Measurements from ENCODE around the gene GSTM5. TPM values are rescaled to one million over a fixed set of nuclear protein-coding genes. Genes with fewer than 3 reads are reported as not detected.

Gene GSTM5
- total RNA-seq, 1 donor from 2014 or later = 0.17 TPM

DNA sequence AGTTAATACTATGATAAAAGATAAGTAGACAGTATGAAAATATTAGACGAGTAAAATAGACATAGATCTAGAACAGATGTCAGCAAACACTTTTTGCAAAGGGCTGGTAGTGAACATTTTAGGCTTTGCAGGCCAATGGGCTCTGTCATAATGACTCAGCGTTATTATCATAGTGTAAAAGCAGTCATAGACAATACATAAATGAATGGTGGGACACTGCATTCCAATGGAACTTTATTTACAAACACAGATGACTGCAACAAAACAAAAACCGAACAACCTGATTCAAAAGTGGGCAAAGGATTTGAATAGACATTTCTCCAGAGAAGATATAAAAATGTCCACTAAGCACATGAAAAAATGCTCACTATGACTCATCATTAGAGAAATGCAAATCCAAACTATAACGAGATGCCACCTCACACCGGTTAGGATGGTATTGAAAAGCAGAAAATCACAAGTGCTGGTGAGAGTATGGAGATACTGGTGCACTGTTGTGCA, 7.3 kb downstream of the GSTM5 start:
- Mint-ChIP-seq H3K4me3 (no peak overlapping the region), H3K4me1 (ENCODE audit: unreplicated experiment) (peaks cover 4% of the 10 kb centered on the region), H3K27me3 (no peaks in the 10 kb centered on the region), H3K9me3 (no peaks in the 10 kb centered on the region), H3K27ac (no peak overlapping the region), H3K36me3 (no peaks in the 10 kb centered on the region)
- DNase-seq (ENCODE audit: extremely low spot score, unreplicated experiment) = no peak
- TF ChIP-seq, protein P1, sequence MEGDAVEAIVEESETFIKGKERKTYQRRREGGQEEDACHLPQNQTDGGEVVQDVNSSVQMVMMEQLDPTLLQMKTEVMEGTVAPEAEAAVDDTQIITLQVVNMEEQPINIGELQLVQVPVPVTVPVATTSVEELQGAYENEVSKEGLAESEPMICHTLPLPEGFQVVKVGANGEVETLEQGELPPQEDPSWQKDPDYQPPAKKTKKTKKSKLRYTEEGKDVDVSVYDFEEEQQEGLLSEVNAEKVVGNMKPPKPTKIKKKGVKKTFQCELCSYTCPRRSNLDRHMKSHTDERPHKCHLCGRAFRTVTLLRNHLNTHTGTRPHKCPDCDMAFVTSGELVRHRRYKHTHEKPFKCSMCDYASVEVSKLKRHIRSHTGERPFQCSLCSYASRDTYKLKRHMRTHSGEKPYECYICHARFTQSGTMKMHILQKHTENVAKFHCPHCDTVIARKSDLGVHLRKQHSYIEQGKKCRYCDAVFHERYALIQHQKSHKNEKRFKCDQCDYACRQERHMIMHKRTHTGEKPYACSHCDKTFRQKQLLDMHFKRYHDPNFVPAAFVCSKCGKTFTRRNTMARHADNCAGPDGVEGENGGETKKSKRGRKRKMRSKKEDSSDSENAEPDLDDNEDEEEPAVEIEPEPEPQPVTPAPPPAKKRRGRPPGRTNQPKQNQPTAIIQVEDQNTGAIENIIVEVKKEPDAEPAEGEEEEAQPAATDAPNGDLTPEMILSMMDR (conservative IDR thresholded peaks at IDR 0.05) = no peak

DNA sequence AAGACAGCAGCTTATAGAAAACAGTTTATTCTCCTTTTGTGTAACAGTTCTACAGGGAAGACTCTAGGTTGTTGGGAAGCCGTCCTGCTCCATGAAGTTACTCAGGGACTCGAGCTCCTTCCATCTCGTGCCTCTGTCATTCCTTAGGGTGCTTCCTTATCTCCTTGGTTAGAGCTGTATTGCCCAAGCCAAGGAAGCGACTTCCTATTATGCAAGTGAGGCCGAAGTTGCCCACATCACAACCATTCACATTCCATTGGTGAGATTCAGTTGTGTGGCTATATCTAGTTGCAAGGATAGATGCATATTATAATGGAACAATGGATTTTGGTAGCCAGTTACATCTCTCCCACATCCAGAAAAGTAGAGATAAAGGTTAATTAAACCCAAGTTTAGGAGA, 9.0 kb downstream of the GSTM5 start:
- no peaks in the 10 kb centered on the region for H3K27me3 Mint-ChIP-seq
- H3K9me3 Mint-ChIP-seq = peaks cover 5% of the 10 kb centered on the region
- H3K27ac Mint-ChIP-seq = no peak overlapping the region
- no peaks in the 10 kb centered on the region for H3K36me3 Mint-ChIP-seq
- H3K4me1 Mint-ChIP-seq (ENCODE audit: unreplicated experiment) = peaks cover 9% of the 10 kb centered on the region
- DNase-seq (ENCODE audit: extremely low spot score, unreplicated experiment) = no peak
- H3K4me3 Mint-ChIP-seq = no peak overlapping the region
- TF ChIP-seq, protein P1 (conservative IDR thresholded peaks at IDR 0.05) = no peak

DNA sequence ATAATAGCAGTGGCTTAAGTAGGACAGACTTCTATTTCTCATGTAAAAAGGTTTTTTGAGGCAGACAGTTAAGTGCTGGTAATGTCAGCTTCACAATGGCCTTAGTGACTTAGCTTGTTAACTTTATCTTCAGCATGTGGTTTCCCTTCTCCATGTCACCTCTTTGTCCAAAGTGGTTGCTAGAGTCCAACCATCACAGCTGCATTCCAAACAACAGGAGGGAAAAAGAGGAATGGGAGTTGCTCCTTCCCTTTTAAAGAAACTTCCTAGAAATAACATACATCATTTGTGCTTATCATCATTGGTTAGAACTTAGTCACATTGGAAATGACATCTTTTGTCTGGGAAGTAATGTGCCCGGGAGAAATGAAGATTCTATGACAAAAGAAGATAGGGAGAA, 9.9 kb downstream of the GSTM5 start:
- no peak overlapping the region for H3K27ac Mint-ChIP-seq
- H3K36me3 Mint-ChIP-seq = no peaks in the 10 kb centered on the region
- no peak for DNase-seq (ENCODE audit: extremely low spot score, unreplicated experiment)
- TF ChIP-seq, protein P1 (conservative IDR thresholded peaks at IDR 0.05) = no peak
- H3K4me3 Mint-ChIP-seq = no peak overlapping the region
- no peaks in the 10 kb centered on the region for H3K27me3 Mint-ChIP-seq
- H3K9me3 Mint-ChIP-seq = peaks cover 5% of the 10 kb centered on the region
- H3K4me1 Mint-ChIP-seq (ENCODE audit: unreplicated experiment) = peaks cover 10% of the 10 kb centered on the region

DNA sequence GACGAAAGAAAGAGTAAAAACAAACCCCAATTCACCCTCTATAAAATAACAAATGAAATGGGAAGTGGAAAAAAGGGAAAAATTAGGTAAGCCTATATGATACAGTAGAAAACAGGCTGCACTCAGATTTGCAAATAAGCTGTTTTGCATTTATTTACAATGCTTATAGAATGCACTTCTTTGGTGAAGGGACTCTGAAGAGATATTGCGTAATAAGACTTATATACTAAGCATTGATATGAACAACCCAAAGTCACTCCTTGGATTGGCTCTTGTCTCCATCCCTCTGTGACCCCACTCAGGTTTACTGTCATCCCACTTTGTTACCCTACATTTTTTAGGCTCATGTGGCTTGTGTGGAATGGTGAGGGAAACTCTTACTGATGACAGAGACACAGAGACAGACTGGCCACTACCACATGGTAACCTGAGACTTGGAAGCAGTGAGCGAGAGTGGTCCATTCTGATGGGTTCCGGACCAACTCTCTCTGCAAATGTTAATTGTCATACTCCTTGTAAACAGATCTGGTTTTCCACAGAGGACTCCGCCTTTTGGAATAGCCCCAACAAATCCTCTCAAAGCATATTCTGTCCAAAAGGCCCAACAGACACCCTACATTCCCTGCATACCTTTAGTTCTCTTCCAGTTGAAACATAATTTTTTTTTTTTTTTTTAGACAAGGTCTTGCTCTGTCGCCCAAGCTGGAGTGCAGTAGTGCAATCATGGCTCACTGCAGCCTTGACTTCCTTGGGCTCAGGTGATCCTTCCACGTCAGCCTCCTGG, 11.0 kb downstream of the GSTM5 start:
- H3K27ac Mint-ChIP-seq = no peak overlapping the region
- H3K9me3 Mint-ChIP-seq = peaks cover 5% of the 10 kb centered on the region
- H3K4me1 Mint-ChIP-seq (ENCODE audit: unreplicated experiment) = peaks cover 5% of the 10 kb centered on the region
- no peak overlapping the region for H3K4me3 Mint-ChIP-seq
- DNase-seq (ENCODE audit: extremely low spot score, unreplicated experiment) = no peak
- no peaks in the 10 kb centered on the region for H3K27me3 Mint-ChIP-seq
- TF ChIP-seq, protein P1 (conservative IDR thresholded peaks at IDR 0.05) = no peak
- no peaks in the 10 kb centered on the region for H3K36me3 Mint-ChIP-seq

DNA sequence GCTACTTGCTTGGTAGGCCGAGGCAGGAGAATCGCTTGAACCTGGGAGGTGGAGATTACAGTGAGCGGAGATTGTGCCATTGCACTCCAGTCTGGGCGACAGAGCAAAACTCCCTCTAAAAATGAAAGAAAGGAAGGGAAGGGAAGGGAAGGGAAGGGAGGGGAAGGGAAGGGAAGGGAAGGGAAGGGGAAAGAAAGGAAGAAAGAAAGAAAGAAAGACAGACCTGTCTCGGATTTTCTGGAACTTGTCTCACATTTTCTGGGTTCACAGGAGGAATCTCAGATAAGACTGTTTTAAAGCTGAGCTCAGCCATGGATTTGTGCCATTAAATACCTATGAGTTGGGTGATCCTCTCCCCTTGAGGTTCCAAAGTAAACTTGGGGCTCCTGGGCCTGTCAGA, 12.9 kb downstream of the GSTM5 start:
- DNase-seq (ENCODE audit: extremely low spot score, unreplicated experiment) = no peak
- H3K9me3 Mint-ChIP-seq = peaks cover 5% of the 10 kb centered on the region
- H3K4me3 Mint-ChIP-seq = no peak overlapping the region
- H3K27ac Mint-ChIP-seq = no peak overlapping the region
- TF ChIP-seq, protein P1 (conservative IDR thresholded peaks at IDR 0.05) = no peak
- H3K4me1 Mint-ChIP-seq (ENCODE audit: unreplicated experiment) = peaks cover 5% of the 10 kb centered on the region
- H3K27me3 Mint-ChIP-seq = no peaks in the 10 kb centered on the region
- no peaks in the 10 kb centered on the region for H3K36me3 Mint-ChIP-seq

All from type B pancreatic cell (in vitro differentiated cells).